Right ventricle myocardium inferior (tissue), 1 donor: ENCODE results near the gene HOXD1. TPM values are rescaled to one million over a fixed set of nuclear protein-coding genes. Genes with fewer than 3 reads are reported as not detected.

ENCODE experiments used
- ATAC-seq: fragments of 200-7000 bp; cut with Tn5 transposase; one replicate; pipeline ENCODE4 v1.9.1; 2020; ENCODE audit warnings: mild to moderate bottlenecking, moderate library complexity
- DNase-seq: peaks from one replicate; pipeline ENCODE4 v3.0.0; 2021; ENCODE audit errors: missing footprints
- intact Hi-C: fragments of 100-400 bp; cut with DNase I; formaldehyde crosslinking; loops from one replicate; pipeline ENCODE4 v1.11.0; 2022
- total RNA-seq: library from RNA; stranded (reverse); fragmentation: NEBNext Ultra II Directional; extraction: Animal tissue kit (Norgen Biotek cat#: 25700); gene quantifications from one replicate; pipeline ENCODE4 v1.2.1, GENCODE V29; 2021
- donor health status: DM: no; HTN: yes; CAD: no; lungs with severe emphysema.

HOXD1 gene
- total RNA-seq, 1 donor from 2014 or later, result not detected

DNA sequence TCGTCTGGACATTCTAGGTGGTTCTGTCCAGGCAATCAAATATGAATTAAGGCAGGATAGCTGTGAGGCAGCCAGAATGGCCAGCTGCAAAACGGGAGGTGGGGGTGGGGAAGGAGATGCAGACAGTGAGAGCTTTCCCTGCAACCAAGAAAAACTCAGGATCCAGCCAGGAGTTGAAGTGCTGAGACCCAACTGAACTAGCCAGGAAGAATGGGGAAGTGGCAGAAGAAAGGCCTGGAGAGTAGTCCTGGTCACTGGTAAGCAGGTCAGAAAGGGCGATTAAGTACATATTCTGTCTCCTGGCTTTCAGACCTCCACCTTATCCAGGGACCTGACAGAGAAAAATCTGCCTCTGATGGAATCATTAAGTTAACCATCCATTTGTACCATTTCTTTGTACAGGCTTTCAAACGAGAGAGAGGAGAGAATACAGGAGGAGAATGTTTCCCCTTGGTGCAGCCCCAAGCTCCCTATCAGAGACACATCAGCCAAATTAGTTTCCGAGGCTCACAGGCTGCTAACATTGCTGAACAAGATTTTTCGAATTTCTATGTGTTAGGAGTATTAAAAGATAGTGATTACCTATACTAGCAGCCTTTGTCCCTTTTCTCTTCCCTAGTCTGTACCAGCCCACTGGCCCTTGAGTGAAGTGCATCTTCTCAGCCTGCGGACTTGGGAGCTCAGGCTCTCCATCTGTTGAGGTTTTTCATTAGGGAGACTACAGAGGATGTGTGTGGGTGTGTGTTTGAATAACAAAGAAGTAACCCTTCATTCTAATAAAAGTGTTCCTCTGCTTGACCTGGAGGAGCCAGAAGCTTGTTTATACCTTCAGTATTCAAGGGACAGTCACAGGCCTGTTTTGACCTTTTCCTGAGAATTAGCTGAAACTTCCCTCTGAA is 12.5 kb upstream of the HOXD1 start:
- no peak for ATAC-seq
- intact Hi-C loops, result no loop called here

DNA sequence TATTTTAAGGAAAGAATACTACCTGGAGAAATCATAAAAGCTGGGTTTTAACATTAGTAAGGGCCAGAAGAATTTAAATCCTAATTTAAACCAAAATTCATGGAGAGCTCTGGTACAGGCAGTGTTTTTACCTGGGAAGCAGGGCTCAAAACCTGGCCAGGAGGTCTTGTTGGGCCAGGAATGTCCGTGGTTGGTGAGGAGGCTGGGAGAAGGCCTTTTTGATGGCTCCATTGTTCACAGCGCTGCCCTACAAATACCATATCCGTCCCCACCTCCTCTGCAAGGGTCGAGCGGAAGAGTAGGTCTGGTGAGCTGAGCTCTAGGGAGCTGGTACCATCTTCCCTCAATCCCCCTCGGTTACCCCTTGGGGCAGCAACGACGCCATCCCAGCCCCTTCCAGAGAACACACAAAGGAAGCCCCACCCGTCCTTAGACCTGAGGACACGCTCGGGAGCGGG is 10.9 kb upstream of the HOXD1 start:
- ATAC-seq (no peak), DNase-seq (no peak)
- intact Hi-C loops, result no loop called here

More for the DNA sequence above, 12.5 kb upstream of the HOXD1 start:
- no peak for DNase-seq

DNA sequence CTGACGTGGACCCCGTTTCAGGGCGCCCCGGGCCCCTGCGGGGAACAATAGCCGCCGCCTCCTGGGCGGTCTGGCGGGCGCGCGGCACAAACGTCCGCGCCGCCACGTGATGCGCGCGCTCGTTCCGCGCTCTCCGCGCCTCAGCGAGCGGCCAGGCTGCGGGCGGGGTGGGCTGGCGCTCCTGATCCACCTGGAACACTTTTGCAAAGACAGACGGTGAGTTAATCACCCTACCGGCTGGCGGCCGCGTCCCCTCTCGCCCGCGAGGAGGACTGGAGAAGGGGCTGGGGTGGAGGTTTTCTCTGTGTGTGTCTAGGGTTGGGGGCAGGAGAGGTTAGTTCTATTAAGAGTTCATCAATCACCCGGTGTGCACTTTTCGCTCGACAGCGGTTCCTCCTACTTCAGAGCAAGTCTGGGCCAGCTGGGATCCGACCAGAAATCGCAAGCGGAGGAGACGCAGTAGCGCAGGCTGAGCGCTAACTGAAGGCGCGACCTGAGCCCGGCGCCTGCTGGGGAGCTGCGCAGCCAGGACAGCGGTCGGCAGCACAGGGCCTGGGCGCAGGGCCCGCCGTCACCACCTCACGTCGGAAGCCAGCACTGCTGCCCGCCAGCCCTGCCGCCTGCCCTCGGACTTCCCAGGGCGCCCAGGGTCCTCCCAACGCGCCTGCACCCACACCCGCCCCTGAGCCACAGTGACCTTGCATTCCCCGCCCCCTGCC is 10.3 kb upstream of the HOXD1 start:
- intact Hi-C loops, result no loop called here
- ATAC-seq, result no peak
- DNase-seq, result no peak

DNA sequence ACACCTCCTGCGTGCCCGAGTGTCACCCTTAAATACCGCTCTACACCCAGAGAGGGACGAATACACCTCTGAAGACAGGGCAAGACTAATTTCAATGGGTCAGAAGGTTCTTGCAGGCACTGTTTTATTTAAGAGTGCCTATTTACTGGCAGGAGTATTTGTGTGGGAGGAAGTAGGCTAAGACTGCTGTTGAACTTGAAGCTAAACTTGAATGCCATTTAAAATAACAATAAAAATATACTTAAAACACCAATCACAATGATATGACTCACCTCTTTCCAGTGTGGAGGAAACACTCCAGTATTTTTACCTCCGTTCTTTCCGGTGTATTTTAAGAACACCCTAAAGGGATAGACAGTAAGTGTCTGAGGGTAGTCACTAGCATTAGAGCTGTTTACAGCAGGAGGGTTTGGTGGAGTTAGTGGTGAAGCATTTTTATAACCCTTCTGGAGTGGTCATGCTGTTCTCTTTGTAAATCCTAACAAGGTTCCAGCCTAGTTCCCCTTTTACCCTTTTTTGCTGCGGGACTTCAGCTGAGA is 9.6 kb upstream of the HOXD1 start:
- intact Hi-C loops, result no loop called here
- ATAC-seq, result no peak
- DNase-seq, result no peak

DNA sequence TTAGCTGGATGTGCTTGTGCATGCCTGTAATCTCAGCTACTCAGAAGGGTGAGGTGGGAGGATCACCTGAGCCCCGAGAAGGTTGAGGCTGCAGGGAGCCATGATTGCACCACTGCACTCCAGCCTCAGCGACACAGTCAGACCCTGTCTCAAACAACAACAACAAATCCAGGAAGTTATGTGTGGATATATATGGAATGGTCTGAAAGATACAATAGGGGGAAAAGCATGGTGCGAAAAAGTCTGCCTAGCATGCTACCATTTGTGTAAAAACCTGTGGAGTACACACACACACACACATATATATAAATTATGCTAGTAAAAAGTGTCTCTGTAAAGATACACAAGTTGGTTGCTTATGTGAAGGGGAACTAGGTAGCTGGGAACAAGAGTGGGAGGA is 6.9 kb upstream of the HOXD1 start:
- DNase-seq, result no peak
- intact Hi-C loops, result no loop called here
- no peak for ATAC-seq

DNA sequence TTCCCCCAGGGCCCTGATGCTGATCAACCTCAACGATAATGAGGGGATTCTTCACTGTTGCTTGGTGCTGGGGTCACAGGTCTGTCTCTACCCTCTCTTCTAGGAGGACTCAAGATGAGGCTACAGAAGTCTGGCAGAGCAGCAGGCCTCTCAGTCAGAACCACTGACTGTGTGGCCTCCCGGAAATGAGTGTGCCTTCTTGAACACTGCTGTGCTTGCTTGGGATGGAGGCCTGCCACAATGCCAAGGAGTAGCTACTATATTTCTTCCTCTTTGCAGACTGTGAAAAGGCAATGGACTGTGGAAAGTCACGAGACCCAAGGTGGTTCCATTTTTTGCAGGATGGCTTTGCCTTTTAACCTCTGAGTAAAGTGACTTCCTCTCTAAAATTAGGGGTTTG is 5.8 kb upstream of the HOXD1 start:
- DNase-seq (no peak), ATAC-seq (no peak)
- intact Hi-C loops, result no loop called here

DNA sequence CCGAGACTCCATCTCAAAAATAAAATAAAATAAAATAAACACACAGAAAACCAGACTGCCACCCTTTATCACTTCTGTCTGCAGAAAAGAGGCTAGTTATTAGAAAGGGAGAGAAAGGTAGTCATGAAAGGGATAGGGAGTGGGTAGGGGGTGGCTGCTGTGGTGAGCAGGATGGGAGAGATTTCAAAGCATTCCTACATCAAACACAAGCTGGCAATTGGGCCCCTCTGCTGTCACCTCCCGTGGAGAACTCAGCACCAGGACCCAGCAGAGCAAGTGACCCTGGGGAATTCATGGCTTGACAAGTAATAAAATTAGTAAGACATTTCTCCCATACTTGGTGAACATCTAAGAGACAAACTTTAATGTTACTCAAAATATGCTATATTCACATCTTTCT is 3.7 kb upstream of the HOXD1 start:
- DNase-seq, result no peak
- no peak for ATAC-seq
- intact Hi-C loops, result no loop called here

DNA sequence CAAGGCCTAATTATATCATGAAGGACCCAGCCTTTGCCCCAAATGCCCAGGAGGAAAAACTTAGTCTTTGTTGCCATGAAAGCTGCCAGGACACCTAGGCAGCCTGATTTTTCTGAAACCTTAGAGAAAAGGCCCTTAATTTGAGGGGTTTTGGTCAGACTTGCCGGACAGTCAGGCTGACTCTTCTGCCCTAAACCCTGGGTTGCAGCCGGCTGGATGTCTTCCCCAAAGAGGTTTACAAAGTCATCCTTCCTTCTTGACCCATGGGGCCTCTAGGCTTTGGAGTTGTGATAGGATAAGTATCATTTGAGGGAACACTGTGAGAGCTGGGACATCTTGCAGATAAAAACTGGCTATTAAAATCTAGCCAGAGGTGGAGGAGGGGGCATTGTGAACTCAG is 2.4 kb upstream of the HOXD1 start:
- no peak for ATAC-seq
- no peak for DNase-seq
- intact Hi-C loops, result no loop called here

DNA sequence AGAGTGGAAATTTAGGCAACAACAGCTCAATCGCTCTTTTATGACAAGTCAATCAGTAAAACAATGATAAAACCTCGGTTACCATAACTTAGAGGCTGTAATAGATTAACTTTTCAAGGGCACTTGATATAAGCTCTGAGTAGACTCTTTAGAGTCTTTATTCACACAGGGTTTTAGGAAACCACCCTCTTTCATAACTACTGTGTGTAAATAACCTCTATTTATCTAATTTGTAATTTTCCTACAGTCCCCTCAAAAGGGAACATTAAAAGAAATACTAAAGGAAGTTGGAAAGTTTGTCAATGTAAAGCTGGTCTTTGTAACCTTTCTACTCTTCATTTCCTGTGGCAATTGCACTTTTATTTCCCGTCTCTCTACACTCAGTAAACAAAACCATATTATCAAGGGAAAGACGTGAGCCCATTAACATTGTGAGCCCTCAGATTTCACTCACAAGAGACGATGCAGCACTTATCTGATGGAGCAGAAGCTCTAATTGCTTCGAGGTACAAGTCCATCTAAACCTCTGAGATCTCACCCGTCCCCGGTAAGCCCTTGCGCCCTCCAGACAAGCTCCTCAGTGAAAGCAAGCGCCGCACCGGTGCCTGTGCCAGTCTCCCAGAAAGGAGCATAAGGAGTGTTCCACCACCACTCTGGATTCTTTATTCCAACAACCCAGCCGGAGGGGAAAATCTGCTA is 1.1 kb upstream of the HOXD1 start:
- ATAC-seq (no peak), DNase-seq (no peak)
- intact Hi-C loops, result no loop called here

DNA sequence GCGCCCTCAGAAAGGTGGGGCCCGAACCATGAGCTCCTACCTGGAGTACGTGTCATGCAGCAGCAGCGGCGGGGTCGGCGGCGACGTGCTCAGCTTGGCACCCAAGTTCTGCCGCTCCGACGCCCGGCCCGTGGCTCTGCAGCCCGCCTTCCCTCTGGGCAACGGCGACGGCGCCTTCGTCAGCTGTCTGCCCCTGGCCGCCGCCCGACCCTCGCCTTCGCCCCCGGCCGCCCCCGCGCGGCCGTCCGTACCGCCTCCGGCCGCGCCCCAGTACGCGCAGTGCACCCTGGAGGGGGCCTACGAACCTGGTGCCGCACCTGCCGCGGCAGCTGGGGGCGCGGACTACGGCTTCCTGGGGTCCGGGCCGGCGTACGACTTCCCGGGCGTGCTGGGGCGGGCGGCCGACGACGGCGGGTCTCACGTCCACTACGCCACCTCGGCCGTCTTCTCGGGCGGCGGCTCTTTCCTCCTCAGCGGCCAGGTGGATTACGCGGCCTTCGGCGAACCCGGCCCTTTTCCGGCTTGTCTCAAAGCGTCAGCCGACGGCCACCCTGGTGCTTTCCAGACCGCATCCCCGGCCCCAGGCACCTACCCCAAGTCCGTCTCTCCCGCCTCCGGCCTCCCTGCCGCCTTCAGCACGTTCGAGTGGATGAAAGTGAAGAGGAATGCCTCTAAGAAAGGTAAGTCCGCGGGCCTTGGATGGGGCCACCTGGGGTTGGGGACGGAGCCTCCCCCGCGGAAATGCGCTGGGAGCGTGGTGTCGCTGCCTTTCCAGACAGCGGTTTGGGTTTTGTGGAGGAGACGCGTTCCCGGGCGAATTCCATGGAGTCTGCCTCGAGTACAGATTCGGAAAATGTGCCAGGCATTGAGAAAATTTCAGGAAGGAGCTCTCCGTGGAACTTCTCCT is 559 bp downstream of the HOXD1 start:
- ATAC-seq, result no peak
- intact Hi-C loops, result no loop called here
- DNase-seq, result no peak

DNA sequence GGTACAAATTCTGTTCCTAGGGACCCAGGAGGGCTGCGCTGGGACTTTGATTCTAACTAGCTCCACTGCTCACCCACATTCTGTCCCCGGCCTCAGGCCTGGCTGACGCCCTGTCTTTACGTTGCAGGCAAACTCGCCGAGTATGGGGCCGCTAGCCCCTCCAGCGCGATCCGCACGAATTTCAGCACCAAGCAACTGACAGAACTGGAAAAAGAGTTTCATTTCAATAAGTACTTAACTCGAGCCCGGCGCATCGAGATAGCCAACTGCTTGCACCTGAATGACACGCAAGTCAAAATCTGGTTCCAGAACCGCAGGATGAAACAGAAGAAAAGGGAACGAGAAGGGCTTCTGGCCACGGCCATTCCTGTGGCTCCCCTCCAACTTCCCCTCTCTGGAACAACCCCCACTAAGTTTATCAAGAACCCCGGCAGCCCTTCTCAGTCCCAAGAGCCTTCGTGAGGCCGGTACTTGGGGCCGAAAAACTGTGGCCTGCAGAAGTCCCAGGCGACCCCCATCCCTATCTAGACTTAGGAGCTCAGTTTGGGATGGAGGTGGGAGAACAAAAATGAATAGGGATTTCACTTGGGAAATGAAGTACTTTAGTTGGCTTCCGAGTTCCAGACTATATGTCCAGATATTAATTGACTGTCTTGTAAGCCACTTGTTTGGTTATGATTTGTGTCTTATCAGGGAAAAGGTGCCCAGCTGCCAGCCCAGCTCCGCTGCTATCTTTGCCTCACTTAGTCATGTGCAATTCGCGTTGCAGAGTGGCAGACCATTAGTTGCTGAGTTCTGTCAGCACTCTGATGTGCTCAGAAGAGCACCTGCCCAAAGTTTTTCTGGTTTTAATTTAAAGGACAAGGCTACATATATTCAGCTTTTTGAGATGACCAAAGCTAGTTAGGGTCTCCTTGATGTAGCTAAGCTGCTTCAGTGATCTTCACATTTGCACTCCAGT is 1.5 kb downstream of the HOXD1 start:
- peak; percentile 37 for ATAC-seq
- intact Hi-C loops, result no loop called here
- DNase-seq, result no peak

DNA sequence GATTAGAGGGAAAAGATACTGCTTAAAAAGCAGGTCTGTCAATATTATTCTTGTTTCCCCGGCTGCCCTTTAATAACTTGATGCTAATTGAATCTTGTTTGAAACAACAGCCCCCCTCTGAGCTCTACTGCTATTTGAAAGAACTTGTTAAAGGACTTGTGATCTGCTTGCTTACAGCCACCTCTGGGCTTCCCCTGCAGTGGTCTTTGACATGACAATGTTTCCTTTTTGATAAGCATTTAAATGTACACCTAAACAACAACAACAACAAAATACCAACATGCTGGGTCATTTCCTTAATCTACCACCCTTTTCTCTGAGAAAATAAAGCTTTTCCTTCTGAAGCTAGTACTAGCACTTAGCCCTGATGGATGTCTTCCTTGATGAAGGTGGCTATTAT is 3.9 kb downstream of the HOXD1 start:
- DNase-seq (no peak), ATAC-seq (no peak)
- intact Hi-C loops, result no loop called here

DNA sequence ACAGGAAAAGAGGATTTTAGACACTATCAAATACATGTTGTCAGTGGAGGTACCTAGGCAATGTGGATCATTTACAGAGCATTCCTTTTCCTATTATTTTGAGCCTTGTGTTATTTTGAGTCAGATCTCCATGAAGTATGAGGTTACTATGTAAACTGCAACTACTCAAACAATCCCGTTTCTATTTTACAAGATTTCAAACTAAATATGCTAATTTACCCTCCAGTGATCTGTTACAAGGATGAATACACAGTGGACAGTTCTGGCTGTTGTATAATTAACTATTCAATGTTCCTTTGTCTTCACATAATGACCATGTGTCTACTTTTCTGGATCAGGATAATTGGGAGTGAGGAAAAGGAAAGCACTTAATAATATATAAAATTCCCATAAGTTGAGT is 4.6 kb downstream of the HOXD1 start:
- DNase-seq, result no peak
- intact Hi-C loops, result no loop called here
- ATAC-seq, result no peak

DNA sequence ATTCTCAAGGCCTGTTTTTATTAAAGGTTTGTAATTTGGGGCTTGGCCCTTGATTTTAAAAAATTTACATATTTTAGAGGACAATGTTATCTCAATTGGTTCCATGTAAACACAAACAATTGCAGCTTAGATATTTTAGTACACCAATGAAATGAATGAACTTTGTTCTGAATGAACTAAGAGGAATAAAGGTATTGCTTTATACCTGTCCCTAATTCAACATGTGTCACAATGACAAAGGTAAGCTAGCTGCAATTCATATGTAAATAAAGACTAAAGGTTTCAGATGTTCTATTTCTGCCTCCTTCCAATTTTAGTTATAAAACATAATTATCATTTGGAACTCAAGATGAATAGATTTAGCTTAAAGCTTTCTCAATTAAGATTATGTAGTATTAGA is 11.4 kb downstream of the HOXD1 start:
- intact Hi-C loops, result no loop called here
- ATAC-seq, result no peak

DNA sequence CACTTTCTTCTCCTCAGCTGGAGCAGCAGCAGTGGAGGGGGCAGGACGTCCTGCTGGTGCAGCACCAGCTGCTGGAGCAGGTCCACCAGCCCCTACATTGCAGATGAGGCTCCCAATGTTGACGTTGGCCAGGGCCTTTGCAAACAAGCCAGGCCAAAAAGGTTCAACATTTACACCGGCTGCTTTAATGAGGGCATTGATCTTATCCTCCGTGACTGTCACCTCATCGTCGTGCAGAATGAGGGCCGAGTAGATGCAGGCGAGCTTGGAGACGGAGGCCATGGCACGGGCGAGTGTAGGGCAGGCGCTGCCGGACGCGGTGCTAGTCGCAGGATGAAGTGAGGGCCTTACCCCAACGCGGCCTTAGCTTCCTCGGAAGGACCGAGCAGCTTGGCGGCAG is 12.5 kb downstream of the HOXD1 start:
- ATAC-seq (no peak), DNase-seq (no peak)
- intact Hi-C loops, result no loop called here

More for the DNA sequence above, 11.4 kb downstream of the HOXD1 start:
- no peak for DNase-seq

DNA sequence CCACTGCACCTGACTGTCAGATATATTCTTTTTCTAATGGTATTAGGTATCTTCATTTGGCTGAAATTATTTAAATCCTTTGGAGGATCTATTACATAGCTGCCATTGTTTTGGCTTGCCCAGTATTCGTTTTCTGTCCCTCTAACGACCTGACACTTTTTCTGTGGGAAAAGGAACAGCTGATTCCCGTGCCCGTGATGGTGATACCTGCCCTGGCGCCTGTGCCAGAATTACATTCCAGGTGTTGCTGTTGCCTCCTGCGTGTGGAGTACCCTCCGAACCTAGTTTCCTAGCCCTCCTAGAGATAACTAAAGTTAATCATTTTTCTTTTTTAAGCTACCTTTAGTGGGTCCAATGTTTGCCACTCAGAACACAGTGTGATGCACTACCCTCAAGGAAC is 14.0 kb downstream of the HOXD1 start:
- DNase-seq (no peak), ATAC-seq (no peak)
- intact Hi-C loops, result no loop called here

DNA sequence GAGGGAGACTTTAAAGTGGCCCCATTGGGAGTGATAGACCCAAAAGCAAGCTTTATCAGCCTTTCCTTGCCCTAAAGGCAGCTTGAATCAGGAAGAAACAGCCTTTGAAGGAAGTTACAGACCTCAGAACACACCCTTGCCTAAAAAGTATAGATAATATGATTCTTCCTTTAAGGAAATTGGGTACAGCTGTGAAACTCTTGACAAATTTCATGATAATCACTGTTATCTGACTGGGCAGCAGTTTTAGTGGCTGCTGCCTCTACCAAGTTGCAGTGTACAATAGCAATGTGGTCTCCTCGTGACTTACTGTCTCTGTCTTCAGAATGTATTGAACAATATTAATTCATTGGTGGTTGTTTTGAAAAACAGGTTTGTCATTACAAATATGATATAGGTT is 16.7 kb downstream of the HOXD1 start:
- ATAC-seq (no peak), DNase-seq (no peak)
- intact Hi-C loops, result no loop called here
